DND-41 (cell line): ENCODE results near the gene CRYM.

Experiments used
- ATAC-seq: fragments of 200-7000 bp; cut with Tn5 transposase; 3 replicates; pipeline ENCODE4 v1.9.1; 2021; ENCODE audit warnings: low read depth; ENCODE audit not compliant: insufficient read depth
- DNase-seq: peaks from one replicate; pipeline ENCODE4 v3.0.0-alpha.2; 2020
- H2AFZ ChIP-seq: 2 replicates; pipeline ENCODE4 v1.6.0; 2012; ENCODE audit warnings: low read depth, low read length
- H3K27ac ChIP-seq: 2 replicates; pipeline ENCODE4 v1.5.1; 2012; ENCODE audit warnings: low read length, inconsistent platforms
- H3K27me3 ChIP-seq: fragments of 200-600 bp; sonication (generic); 2 replicates; pipeline ENCODE4 v1.6.0; 2012; ENCODE audit warnings: low read length, mild to moderate bottlenecking, inconsistent platforms; ENCODE audit not compliant: insufficient read depth, poor library complexity
- H3K36me3 ChIP-seq: 2 replicates; pipeline ENCODE4 v1.5.1; 2012; ENCODE audit warnings: low read length, inconsistent platforms; ENCODE audit not compliant: insufficient read depth
- H3K4me1 ChIP-seq: 2 replicates; pipeline ENCODE4 v1.5.1; 2012; ENCODE audit warnings: mild to moderate bottlenecking, low read length; ENCODE audit not compliant: insufficient read depth
- H3K4me2 ChIP-seq: 2 replicates; pipeline ENCODE4 v1.6.0; 2012; ENCODE audit warnings: mild to moderate bottlenecking, moderate library complexity, low read length, inconsistent platforms; ENCODE audit not compliant: insufficient read depth
- H3K4me3 ChIP-seq, 2 experiments: fragments of 200-600 bp in 1 of 2; shearing (Covaris generic) in 1 of 2; 2 replicates each; pipeline ENCODE4 v1.5.1; 2012 to 2016; ENCODE audit warnings: inconsistent platforms in 2 of 2, low read length in 2 of 2, mild to moderate bottlenecking in 2 of 2, low read depth in 1 of 2, moderate library complexity in 1 of 2
- H3K79me2 ChIP-seq: 2 replicates; pipeline ENCODE4 v1.6.0; 2012; ENCODE audit warnings: low read length, inconsistent platforms; ENCODE audit not compliant: insufficient read depth
- H3K9ac ChIP-seq: 2 replicates; pipeline ENCODE4 v1.6.0; 2012; ENCODE audit warnings: low read depth, mild to moderate bottlenecking, inconsistent platforms, low read length, moderate library complexity
- H3K9me3 ChIP-seq: 2 replicates; pipeline ENCODE4 v1.5.1; 2012; ENCODE audit warnings: low read length, moderate library complexity, mild to moderate bottlenecking, inconsistent platforms; ENCODE audit not compliant: insufficient read depth, severe bottlenecking
- H4K20me1 ChIP-seq: 2 replicates; pipeline ENCODE4 v1.6.0; 2012; ENCODE audit warnings: low read length; ENCODE audit not compliant: insufficient read depth
- EZH2 ChIP-seq: IDR thresholded peaks from 3 replicates; pipeline ENCODE4 v1.6.1; 2012; ENCODE audit warnings: borderline replicate concordance, low read depth, mild to moderate bottlenecking, moderate library complexity, low read length, inconsistent platforms; ENCODE audit not compliant: severe bottlenecking
- TF ChIP-seq, protein P1 (sequence below): IDR thresholded peaks from 2 replicates; pipeline ENCODE4 v1.5.1; 2012; ENCODE audit warnings: borderline replicate concordance, low read length, moderate library complexity, mild to moderate bottlenecking; ENCODE audit not compliant: poor library complexity, severe bottlenecking; ENCODE audit errors: extremely low read depth

CRYM gene

DNA sequence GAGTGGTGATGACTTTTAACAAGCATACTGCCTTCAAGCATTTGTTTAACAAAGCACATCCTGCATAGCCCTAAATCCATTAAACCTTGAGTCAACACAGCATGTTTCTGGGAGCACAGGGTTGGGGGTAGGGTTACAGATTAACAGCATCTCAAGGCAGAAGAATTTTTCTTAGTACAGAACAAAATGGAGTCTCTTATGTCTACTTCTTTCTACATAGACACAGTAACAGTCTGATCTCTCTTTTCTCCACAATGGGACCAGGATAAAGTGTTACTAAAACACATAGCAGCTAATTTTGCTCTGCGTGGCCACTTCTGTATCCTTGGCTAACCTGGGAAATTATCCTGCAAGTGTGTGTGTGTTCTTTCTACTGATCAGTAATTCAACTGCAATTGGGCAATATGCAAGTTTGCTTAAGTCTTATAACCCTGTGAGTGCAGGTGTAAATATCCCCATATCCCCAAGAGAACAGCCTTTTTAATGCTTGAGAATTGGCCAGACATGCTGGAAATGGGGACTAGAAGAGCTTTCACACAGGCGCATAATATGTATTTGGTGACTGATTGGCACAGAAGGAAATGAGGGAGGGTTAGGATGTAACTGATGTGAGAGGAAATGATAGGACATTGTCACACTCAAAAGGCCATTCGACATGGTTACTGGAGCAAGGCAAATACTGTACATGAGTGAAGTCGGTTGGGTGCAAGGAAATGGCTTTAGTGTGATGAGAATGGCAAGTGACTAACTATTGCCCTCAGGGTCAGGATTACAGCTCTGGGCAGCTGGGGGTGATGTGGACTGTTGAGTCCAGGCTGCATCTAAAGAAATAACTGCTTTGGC is 55.4 kb downstream of the CRYM start:
- Histone ChIP-seq H3K27me3 (peaks cover 21% of the 10 kb centered on the region), H3K36me3 (no peaks in the 10 kb centered on the region), H3K9ac (no peak overlapping the region), H2AFZ (no peak overlapping the region), H3K27ac (no peak overlapping the region), H3K4me1 (no peaks in the 10 kb centered on the region), H4K20me1 (no peaks in the 10 kb centered on the region), H3K4me2 (no peak overlapping the region), H3K79me2 (no peaks in the 10 kb centered on the region), H3K4me3 (no peak overlapping the region), H3K9me3 (no peaks in the 10 kb centered on the region)
- DNase-seq (no peak), ATAC-seq (no peak)
- TF ChIP-seq, protein P1, sequence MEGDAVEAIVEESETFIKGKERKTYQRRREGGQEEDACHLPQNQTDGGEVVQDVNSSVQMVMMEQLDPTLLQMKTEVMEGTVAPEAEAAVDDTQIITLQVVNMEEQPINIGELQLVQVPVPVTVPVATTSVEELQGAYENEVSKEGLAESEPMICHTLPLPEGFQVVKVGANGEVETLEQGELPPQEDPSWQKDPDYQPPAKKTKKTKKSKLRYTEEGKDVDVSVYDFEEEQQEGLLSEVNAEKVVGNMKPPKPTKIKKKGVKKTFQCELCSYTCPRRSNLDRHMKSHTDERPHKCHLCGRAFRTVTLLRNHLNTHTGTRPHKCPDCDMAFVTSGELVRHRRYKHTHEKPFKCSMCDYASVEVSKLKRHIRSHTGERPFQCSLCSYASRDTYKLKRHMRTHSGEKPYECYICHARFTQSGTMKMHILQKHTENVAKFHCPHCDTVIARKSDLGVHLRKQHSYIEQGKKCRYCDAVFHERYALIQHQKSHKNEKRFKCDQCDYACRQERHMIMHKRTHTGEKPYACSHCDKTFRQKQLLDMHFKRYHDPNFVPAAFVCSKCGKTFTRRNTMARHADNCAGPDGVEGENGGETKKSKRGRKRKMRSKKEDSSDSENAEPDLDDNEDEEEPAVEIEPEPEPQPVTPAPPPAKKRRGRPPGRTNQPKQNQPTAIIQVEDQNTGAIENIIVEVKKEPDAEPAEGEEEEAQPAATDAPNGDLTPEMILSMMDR: no peak
- TF ChIP-seq EZH2: no peak

DNA sequence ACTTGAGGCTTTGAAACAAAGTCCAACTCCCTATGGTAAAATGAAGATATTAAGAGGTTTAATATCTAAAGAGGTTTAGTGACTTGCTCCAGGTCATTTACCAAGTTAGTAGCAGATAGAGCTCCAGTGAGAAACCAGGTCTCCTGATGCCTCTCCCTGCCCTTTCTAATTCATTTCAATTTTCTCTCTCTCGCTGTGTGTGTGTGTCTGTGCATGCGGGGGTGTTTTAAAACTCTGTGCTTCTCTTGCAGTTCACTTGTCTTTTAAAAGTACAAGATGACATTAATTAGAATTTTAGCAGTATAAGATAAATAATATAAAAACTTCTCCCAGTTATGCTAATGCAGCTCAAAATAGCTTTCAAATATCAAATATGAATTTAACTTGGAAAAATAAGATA is 58.5 kb downstream of the CRYM start:
- no peak overlapping the region for H3K4me3 ChIP-seq

DNA sequence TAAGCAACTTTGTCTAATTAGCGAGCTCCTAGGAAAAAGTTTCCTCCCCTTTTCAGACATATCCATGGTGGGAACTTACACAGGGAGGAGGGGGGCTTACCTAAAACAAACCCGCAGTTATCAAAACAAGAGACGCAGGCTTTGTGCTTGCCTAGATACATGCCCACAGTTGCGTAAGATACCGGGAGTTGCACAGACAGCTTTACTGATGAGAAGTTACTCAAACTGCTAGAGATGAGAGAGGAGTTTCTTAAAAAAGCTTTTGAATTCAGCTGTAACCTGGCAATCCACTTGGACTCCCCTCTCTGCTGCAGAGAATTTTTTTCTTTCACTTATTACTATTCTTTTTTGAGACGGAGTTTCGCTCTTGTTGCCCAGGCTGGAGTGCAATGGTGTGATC is 59.9 kb downstream of the CRYM start:
- no peaks in the 10 kb centered on the region for H3K4me1 ChIP-seq
- no peaks in the 10 kb centered on the region for H4K20me1 ChIP-seq
- no peak overlapping the region for H3K9ac ChIP-seq
- H3K4me3 ChIP-seq: no peak overlapping the region
- ATAC-seq (no peak), DNase-seq (no peak)
- H3K27me3 ChIP-seq: peaks cover 6% of the 10 kb centered on the region
- TF ChIP-seq, protein P1: no peak
- TF ChIP-seq EZH2: no peak
- no peaks in the 10 kb centered on the region for H3K36me3 ChIP-seq
- no peak overlapping the region for H3K4me2 ChIP-seq
- no peak overlapping the region for H3K27ac ChIP-seq
- no peaks in the 10 kb centered on the region for H3K9me3 ChIP-seq
- H2AFZ ChIP-seq: no peak overlapping the region
- no peaks in the 10 kb centered on the region for H3K79me2 ChIP-seq

More for the DNA sequence above, 58.5 kb downstream of the CRYM start:
- TF ChIP-seq EZH2: no peak
- TF ChIP-seq, protein P1: no peak
- no peaks in the 10 kb centered on the region for H3K4me1 ChIP-seq
- H3K27me3 ChIP-seq: peaks cover 8% of the 10 kb centered on the region
- no peak overlapping the region for H3K9ac ChIP-seq
- H4K20me1 ChIP-seq: no peaks in the 10 kb centered on the region
- no peaks in the 10 kb centered on the region for H3K36me3 ChIP-seq
- H2AFZ ChIP-seq: no peak overlapping the region
- H3K79me2 ChIP-seq: no peaks in the 10 kb centered on the region
- no peak for ATAC-seq
- no peak overlapping the region for H3K4me2 ChIP-seq
- no peak for DNase-seq
- H3K9me3 ChIP-seq: no peaks in the 10 kb centered on the region
- no peak overlapping the region for H3K27ac ChIP-seq
